C1 segment of cervical spinal cord (tissue), 14 donors: Measurements from ENCODE around the gene NR1I2.

Source experiments
- DNase-seq, 14 donors: peaks; one replicate each; lab custom pipeline; 2025; lab: John Stamatoyannopoulos, UW

The NR1I2 gene

DNA sequence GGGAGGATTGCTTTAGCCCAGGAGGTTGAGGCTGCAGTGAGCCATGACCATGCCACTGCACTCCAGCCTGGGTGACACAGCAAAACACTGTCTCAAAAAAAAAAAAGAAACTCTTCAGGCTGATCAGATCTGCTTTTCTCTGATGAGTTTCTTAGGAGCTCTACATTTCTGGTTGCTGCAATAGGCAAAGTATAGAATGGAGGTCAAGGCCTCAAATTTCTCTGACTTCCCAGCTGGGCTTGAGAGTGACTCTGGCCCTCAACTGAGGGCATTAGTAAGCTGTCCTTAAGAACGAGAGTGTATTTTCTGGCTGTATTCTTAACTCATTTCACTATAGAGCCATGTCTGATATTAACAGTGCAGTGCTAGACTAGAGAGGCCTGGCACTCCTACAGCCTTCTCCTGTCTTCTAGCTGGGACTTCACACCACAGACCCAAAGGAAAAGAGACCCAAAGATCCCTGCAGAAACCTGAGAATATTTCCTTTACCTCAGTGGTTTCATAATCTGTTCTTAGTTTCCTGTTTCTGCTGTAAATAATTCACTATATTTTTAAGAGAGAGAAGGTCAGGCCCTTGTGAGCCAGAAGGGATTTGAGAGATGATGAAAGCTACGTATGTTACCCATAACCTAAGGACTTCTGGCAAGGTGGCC, 2.0 kb upstream of the NR1I2 start:
- DNase-seq = no peak

DNA sequence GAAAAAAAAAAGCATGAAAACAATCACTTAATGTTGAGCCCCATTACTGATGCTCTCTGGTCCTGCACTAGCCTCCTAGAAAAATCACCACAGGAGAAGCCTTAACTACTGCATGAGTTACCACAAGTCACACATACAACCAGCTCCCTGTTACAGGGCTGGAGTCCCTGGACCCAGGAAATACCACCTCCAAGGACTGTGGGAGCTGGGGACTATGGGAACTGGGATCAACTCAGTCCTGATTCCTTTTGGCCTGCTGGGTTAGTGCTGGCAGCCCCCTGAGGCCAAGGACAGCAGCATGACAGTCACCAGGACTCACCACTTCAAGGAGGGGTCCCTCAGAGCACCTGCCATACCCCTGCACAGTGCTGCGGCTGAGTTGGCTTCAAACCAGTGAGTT, 559 bp downstream of the NR1I2 start:
- no peak for DNase-seq

DNA sequence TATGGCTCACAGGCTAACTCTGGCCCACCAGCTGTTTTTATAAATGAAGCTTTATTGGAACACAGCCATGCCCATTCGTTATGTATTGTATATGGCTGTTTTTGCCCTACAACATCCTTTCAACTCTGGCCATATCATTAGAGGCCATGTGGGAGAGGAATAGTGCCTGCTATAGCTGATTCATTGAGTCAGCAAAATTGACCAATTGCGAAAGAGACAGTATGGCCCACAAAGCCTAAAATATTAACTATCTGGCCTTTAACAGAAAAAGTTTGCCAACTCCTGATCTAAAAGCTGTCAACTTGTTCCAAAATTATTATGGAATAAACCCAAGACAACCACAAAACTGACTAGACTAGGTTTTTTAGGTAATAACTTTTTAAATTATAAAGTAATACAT, 1.4 kb downstream of the NR1I2 start:
- DNase-seq = no peak

DNA sequence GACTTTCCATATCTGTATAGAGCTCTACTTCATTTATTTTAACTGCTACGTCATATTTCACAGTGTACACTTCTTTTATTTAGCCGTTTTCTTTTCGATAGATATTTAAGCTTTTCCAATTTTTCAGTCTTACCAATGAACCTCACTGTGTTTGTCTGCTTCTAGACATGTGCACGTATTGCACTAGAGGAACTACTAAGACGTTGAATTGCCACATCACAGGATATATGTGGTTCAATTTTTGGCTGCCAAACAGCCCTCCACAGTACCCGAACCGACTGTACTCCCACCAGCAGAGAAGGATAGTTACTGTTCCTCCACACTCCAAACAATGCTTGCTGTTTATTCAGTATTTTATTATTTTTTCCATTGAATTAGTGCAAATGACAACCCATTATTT, 2.0 kb downstream of the NR1I2 start:
- DNase-seq = no peak

DNA sequence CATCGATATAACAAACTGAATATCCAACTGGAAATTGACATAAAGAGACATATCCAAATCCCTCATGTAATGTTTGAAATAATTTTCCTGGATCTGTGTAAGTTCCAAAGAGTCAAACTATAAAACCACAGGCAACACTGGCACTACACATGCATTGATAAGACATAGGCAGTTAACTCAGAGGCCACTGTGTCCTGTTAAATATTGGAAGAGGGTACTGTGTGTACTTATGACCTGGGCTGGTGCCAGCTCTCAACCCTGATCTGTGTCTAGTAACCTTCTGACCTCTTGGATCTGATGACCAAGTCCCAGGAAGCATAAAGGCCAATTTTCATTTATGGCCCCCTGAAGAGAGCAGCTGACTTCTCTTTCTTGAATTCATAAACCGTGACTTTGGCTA, 4.5 kb downstream of the NR1I2 start:
- no peak for DNase-seq

DNA sequence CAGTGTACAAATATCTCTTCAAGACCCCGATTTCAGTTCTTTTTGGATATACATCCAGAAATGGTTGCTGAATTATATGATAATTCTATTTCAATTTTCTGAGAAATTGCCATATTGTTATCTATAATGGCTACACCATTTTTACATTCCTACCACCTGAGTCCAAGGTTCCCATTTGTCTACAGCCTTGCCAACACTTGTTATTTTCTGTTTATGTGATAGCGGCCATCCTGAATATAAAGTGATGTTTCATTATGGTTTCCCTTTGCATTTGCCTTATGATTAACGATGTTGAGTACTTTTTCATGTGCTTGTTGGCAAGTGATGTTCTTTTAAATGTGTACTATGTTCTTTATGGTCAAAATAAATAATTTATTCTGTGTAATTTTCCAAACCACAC, 8.5 kb downstream of the NR1I2 start:
- DNase-seq = no peak

DNA sequence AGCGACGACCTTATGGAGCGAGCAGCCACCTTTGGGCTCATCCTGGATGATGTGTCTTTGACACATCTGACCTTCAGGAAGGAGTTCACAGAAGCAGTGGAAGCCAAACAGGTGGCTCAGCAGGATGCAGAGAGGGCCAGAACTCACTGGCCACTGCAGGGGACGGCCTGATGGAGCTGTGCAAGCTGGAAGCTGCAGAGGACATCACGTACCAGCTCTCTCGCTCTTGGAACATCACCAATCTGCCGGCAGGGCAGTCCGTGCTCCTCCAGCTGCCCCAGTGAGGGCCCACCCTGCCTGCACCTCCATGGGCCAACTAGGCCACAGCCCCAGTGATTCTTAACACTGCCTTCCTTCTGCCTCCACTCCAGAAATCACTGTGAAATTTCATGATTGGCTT, 10.4 kb downstream of the NR1I2 start:
- DNase-seq = no peak

DNA sequence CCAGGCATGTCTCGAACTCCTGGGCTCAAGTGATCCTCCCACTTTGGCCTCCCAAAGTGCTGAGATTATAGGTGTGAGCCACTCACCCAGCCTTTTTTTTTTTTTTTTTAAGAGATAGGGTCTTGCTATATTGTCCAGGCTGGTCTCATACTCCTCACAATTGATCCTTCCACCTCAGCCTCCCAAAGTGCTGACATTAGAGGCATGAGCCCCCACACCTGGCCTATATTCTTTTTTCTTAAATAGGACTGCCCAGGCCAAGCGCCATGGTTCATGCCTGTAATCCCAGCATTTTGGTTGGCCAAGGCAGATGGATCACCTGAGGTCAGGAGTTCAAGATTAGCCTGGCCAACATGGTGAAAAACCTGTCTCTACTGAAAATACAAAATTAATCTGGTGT, 12.5 kb downstream of the NR1I2 start:
- DNase-seq = no peak

DNA sequence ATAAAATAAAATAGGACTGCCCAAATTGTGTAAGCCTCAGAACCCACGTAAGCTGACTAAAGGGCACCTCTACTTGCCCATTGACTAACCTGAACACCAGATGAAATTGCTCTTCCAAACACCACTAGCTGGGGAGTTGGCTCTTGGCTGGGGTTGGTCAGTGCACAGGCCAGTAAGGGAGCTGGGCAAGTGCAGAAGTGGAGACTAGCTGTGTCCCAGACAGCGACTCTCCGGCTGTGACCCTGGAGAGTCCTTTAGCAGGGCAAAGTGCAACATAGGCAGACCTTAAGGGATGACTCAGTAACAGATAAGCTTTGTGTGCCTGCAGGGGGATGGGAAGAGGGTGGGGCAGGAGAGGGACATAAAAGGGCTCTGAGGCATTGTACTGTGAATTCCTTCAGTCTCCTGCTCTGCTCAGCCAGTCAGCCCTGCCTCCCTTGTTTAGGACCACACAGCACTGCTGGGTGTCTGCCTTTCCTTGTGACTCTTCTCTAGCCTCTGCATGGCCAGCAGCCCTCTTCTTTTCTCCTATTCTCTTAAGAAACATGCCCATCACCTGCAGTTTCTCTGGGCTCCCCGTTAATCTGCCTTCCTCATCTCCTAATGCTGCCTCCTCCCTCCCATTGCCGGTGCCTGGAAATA, 13.2 kb downstream of the NR1I2 start:
- no peak for DNase-seq

DNA sequence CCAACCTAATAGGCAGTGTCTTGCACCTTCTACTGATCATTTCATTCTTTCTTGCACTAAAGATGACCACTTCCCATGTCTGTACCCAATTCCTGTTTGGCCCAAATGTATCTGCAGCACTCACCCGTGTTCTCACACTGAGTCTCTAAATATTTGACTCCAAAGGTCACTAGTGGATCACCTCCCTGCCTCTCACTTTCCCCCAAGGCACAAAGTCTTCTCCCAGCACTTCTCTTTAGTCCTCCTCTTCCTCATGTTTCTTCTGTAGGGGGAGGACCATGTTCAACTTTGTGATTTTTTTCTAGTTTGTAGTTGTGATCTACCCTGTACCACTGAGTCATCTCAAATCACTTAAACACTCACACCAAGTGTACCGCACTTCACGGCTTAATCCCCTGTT, 13.9 kb downstream of the NR1I2 start:
- no peak for DNase-seq

DNA sequence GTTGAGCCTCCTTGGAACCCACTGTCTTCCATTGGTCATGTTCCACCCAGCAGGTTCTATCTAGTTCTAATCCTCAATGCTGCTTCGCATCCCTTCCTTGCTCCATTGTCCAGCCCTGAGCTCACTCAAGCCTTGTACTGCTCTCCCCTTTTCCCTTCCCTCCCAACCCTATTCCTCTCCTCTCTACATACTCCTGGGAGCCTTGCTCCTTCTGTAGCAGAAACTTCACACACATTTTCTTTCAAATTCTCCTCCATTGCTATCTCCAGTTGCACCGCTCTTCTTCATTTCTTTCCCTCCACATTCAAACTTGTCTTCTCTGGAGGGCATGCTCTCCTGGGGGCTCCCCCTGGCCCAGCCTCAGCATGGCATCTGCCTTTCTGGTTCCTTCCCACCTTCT, 14.5 kb downstream of the NR1I2 start:
- no peak for DNase-seq

DNA sequence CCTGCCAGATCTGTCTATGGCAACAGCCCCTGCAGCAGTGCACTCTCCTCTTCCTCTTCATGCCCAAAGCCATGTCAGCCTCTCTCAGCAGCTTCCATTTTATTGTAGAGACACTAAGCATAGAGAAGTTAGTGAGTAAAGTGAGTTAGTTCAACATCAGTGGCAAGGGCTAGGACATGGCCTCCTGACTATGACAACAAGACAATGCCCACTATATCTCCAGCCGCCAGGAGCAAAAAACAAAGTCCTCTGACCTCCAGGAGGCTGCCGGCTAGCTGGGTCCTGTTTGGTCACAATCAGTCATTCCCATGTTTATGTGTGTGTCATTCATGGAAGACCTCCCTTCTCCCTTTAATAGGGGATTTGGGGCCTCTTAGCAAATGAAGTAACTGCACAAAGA, 14.9 kb downstream of the NR1I2 start:
- DNase-seq = no peak

DNA sequence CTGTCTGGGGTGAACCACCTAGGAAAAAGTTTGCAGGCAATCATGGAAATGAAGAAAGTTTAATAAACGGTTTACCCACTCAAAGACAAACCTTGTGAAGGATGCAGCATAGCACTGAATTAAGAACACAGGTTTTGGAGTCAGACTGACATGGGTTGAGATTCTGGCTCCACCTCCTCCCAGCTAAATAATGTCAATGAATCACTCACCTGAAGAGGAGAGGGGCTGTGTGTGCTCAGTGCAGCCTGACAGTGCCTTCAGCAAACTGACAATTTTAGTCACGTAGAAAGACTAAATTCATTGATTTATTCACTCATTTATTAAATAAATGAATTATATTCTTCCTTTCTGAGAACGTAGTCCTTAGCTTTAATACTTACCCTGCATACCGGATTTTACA, 18.9 kb downstream of the NR1I2 start:
- DNase-seq = no peak

DNA sequence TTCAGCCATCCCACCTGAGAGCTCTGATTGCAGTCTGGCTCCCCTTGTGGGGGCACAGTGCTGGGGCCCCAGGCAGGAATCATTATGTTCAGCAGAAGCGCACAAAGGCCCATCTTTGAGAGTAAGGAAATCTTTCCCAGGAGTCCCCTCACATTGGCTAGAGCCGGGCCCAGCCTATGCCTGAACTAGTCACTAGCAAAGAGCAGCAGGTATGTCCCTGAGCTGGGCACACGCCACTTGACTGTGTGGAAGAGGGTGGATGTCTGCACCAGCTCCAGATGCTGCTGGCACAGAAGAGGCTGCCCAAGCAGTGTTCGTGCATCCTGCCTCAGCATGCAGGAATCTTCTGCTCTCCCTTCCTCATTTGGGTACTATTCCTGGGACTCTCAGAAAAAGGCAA, 26.3 kb downstream of the NR1I2 start:
- no peak for DNase-seq

DNA sequence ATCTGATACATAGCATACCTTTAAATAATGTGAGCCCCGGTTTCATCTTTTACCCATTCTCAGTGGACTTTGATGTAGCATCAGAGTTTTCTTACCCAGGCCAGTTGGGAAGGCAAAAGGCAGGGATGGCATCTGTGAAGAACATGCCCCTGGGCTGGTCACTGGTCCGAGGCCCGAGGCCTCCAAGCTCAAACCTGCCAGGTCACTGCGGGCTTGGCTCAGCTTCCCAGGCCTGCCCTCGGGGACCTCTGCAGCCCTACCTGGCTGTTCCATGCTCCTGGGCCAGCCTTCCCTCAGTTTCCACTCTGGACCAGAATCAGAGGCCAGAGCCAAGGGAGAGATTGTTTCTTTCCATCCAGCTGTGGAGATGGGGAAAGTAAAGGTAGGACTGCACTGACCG, 26.9 kb downstream of the NR1I2 start:
- no peak for DNase-seq

DNA sequence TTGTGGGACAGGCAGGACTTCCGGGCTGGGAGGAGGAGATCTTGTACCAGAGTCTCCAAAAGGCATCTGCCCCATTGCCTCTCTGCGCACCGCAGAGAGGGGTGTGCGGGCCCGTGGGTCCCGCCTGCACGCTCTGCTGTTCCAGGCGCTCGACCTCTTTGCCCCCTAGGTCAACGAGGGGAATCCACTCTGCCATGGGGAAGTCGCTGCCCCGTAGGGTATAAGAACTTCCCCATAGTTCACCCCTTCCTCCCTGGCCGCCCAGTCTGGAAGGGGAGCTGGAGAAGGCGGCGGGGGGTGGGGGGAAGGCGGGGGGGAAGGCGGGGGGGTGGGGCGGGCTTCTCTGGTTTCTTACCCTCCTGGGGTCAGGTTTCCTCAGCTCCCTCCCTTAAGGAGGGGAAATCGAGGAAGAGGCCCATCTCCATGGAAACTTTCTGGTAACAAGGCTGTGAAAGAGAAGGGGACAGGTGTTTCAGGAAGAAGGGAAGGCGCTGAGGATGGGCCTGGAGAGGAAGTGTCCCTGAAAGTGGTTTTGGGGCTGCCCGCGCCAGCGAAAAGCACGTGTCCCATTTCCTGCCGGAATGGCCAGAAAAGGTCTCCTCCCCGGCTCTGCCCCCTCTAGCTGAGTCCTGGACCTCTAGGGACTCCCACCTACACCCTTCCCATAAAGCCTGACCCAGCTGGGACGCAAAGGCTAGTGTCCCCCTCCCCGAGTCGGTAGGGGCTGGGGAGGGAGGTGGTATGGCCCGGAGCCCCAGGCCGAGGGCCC, 27.5 kb downstream of the NR1I2 start:
- no peak for DNase-seq

DNA sequence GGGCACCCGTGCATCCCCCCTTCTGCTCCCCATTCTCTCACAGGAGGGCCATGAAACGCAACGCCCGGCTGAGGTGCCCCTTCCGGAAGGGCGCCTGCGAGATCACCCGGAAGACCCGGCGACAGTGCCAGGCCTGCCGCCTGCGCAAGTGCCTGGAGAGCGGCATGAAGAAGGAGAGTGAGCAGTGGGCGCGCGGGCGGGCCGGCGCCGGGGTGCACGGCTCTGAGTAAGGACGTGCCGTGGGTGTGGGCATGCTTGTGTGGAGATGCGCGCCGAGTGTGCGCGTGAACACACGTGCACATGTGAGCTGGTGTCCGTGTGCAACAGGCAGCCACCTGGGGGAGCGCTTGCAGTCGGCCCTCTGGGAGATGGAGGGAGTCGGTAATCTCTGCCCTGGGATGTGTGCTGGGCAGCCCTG, 28.1 kb downstream of the NR1I2 start:
- peak in 3 of 14 donors; percentile 3 to 12 (median 9) for DNase-seq

DNA sequence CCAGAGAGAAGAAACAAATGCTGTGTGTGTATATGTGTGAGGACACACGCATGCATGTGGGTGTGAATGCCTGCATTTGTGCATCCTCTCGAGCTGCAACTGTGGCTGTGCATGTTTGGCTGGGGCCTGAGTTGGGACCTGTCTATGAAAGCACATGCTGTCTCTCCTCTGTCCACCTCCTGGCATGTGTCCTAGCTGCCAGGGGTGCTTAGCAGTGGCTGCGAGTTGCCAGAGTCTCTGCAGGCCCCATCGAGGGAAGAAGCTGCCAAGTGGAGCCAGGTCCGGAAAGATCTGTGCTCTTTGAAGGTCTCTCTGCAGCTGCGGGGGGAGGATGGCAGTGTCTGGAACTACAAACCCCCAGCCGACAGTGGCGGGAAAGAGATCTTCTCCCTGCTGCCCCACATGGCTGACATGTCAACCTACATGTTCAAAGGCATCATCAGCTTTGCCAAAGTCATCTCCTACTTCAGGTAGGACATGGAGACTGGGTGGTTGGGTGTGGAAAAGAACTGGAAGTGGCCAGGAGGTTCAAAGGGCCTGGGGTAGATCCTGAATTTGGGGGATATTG, 30.7 kb downstream of the NR1I2 start:
- DNase-seq = no peak

DNA sequence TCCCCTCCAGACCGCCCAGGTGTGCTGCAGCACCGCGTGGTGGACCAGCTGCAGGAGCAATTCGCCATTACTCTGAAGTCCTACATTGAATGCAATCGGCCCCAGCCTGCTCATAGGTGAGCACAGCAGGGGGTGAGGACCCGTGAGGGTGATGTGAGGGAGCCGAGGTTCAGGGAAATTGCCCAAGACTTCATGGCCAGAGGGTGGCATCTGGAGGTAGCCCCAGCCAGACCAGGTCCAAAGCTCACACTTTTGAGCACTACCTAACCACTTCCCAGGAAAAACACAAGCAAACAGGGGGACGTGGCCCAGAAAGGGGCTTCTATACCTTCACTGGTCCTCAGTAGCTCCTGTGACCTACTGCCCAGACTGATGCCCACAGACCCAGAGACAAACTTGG, 33.8 kb downstream of the NR1I2 start:
- DNase-seq = no peak

DNA sequence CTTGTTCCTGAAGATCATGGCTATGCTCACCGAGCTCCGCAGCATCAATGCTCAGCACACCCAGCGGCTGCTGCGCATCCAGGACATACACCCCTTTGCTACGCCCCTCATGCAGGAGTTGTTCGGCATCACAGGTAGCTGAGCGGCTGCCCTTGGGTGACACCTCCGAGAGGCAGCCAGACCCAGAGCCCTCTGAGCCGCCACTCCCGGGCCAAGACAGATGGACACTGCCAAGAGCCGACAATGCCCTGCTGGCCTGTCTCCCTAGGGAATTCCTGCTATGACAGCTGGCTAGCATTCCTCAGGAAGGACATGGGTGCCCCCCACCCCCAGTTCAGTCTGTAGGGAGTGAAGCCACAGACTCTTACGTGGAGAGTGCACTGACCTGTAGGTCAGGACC, 35.2 kb downstream of the NR1I2 start:
- no peak for DNase-seq

DNA sequence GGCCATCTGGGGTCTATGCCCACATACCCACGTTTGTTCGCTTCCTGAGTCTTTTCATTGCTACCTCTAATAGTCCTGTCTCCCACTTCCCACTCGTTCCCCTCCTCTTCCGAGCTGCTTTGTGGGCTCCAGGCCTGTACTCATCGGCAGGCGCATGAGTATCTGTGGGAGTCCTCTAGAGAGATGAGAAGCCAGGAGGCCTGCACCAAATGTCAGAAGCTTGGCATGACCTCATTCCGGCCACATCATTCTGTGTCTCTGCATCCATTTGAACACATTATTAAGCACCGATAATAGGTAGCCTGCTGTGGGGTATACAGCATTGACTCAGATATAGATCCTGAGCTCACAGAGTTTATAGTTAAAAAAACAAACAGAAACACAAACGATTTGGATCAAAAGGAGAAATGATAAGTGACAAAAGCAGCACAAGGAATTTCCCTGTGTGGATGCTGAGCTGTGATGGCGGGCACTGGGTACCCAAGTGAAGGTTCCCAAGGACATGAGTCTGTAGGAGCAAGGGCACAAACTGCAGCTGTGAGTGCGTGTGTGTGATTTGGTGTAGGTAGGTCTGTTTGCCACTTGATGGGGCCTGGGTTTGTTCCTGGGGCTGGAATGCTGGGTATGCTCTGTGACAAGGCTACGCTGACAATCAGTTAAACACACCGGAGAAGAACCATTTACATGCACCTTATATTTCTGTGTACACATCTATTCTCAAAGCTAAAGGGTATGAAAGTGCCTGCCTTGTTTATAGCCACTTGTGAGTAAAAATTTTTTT, 35.9 kb downstream of the NR1I2 start:
- DNase-seq = no peak

DNA sequence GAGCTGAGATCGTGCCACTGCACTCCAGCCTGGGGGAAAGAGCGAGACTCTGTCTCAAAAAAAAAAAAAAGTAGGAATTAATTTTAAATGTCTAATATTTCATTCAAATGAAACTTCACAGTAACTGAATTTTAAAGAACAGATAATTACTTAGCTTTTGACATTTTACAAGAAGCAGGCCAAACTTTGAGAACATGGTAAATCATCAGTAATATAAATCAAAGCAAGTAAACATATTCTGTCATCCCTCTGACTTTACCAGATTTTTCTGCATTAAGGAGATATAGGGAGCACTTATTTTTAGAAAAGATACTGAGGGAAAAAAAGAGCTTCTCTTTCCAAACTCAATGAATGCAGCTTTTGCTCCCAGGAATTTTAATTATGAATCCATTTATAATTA, 37.0 kb downstream of the NR1I2 start:
- DNase-seq = no peak
